Measurements from ENCODE around the gene MRPL40.

MRPL40 gene

GRCh38 chr22:19396561-19396933 is 35.8 kb upstream of the MRPL40 start:
- Histone ChIP-seq H3K27me3 (ENCODE audit: control insufficient read depth, insufficient read depth, low read length) (no peaks in the 10 kb centered on the region), H3K4me3 (ENCODE audit: low read depth, low read length) (no peak overlapping the region), H3K9me3 (ENCODE audit: control insufficient read depth, low read length) (no peaks in the 10 kb centered on the region), H3K27ac (no peak overlapping the region), H3K4me2 (ENCODE audit: low read length) (no peak overlapping the region), H3K79me2 (peaks cover 2% of the 10 kb centered on the region), H3K9ac (no peak overlapping the region), H2AFZ (no peak overlapping the region), H3K4me1 (no peaks in the 10 kb centered on the region), H3K36me3 (ENCODE audit: control insufficient read depth, insufficient read depth, low read length) (no peaks in the 10 kb centered on the region)
- no peak for TF ChIP-seq CTCF (IDR thresholded peaks at IDR 0.05)

DNA sequence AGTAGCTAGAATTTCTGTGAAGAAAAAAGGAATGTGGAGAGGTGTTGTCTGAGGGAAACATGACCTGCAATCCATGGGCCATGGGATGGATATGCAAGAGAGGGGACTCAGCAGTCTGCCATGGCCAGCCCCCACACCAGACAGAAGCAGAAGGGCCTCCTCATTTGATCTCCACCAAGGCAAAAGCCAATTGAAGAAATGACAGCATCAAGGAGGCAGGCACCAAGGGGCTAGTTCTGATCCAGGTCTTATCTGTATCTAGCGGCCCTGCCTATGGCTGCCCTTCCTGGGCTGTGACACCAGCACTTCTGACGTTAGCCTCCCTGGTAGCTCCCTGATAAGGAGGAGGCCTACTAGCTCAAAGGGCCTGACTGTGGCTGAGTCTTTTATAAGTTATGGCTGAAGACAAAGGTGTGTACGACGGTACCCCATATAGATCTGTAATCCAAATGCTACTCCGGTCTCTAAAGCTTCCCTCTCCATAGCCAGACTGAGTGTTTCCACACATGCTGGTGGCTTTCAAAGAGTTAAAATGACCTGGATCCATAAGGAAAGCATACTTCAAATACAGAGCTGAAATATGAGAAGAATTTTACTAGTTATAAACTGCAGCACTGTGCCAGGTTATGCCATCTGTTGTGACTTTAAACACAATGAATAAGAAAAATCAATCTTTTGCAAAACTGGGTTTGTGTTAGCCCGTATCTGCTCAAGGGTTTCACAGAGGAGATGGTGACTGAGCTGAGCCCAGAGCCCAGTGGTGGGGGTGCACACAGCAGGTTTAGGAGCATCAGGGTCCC is 35.2 kb upstream of the MRPL40 start:
- Histone ChIP-seq H3K27ac (no peak overlapping the region), H2AFZ (no peak overlapping the region), H3K79me2 (peaks cover 2% of the 10 kb centered on the region), H3K27me3 (ENCODE audit: control insufficient read depth, insufficient read depth, low read length) (no peaks in the 10 kb centered on the region), H3K4me1 (no peaks in the 10 kb centered on the region), H3K4me3 (ENCODE audit: low read depth, low read length) (no peak overlapping the region), H3K4me2 (ENCODE audit: low read length) (no peak overlapping the region), H3K9ac (no peak overlapping the region), H3K9me3 (ENCODE audit: control insufficient read depth, low read length) (no peaks in the 10 kb centered on the region), H3K36me3 (ENCODE audit: control insufficient read depth, insufficient read depth, low read length) (no peaks in the 10 kb centered on the region)
- TF ChIP-seq CTCF (IDR thresholded peaks at IDR 0.05): no peak

GRCh38 chr22:19397734-19398104 is 34.6 kb upstream of the MRPL40 start:
- Histone ChIP-seq H3K9me3 (ENCODE audit: control insufficient read depth, low read length) (no peaks in the 10 kb centered on the region), H3K27me3 (ENCODE audit: control insufficient read depth, insufficient read depth, low read length) (no peaks in the 10 kb centered on the region), H3K4me1 (no peaks in the 10 kb centered on the region), H3K36me3 (ENCODE audit: control insufficient read depth, insufficient read depth, low read length) (no peaks in the 10 kb centered on the region), H3K4me3 (ENCODE audit: low read depth, low read length) (no peak overlapping the region), H2AFZ (no peak overlapping the region), H3K9ac (no peak overlapping the region), H3K4me2 (ENCODE audit: low read length) (no peak overlapping the region), H3K79me2 (peaks cover 2% of the 10 kb centered on the region), H3K27ac (no peak overlapping the region)
- no peak for TF ChIP-seq CTCF (IDR thresholded peaks at IDR 0.05)

DNA sequence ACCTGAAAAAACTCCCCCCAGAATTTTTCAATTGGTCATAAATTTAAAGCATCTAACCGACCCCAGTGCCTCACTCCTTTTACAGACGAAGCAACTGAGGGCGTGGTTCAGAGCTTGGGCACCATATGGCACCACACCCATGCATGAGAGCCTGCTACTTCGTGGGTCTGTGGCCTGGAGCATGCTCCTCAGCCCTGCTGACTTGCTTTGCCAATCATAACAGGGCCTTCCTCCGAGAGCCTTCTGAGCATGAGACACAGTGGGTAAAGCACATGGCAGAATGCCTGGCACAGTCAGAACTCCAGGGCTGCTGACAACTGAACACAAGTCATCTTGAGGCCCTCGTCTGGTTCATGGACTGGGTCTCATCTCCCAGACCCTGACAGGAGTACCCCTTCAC is 34.1 kb upstream of the MRPL40 start:
- Histone ChIP-seq H3K9me3 (ENCODE audit: control insufficient read depth, low read length) (no peaks in the 10 kb centered on the region), H3K79me2 (peaks cover 2% of the 10 kb centered on the region), H2AFZ (no peak overlapping the region), H3K36me3 (ENCODE audit: control insufficient read depth, insufficient read depth, low read length) (no peaks in the 10 kb centered on the region), H3K4me3 (ENCODE audit: low read depth, low read length) (no peak overlapping the region), H3K4me1 (no peaks in the 10 kb centered on the region), H3K27ac (no peak overlapping the region), H3K4me2 (ENCODE audit: low read length) (no peak overlapping the region), H3K27me3 (ENCODE audit: control insufficient read depth, insufficient read depth, low read length) (no peaks in the 10 kb centered on the region), H3K9ac (no peak overlapping the region)
- TF ChIP-seq CTCF (IDR thresholded peaks at IDR 0.05): no peak

DNA sequence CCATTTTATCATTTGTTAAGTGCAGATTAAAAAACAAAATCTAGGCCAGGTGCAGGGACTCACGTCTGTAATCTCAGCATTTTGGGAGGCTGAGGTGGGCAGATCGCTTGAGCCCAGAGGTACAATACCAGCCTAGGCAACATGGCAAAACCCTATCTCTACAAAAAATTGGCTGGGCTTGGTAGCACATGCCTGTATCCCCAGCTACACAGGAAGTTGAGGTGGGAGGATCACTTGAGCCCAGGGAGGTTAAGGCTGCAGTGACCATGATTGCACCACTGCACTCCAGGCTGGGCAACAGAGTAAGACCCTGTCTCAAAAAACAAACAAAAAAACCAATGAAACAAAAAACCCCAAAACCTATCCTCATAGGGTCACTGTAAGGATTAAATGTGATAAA is 33.7 kb upstream of the MRPL40 start:
- H3K27me3 ChIP-seq (ENCODE audit: control insufficient read depth, insufficient read depth, low read length): no peaks in the 10 kb centered on the region
- no peak overlapping the region for H3K27ac ChIP-seq
- H3K4me3 ChIP-seq (ENCODE audit: low read depth, low read length): no peak overlapping the region
- H2AFZ ChIP-seq: no peak overlapping the region
- H3K4me2 ChIP-seq (ENCODE audit: low read length): no peak overlapping the region
- no peak overlapping the region for H3K9ac ChIP-seq
- H3K79me2 ChIP-seq: peaks cover 2% of the 10 kb centered on the region
- H3K36me3 ChIP-seq (ENCODE audit: control insufficient read depth, insufficient read depth, low read length): no peaks in the 10 kb centered on the region
- H3K4me1 ChIP-seq: no peaks in the 10 kb centered on the region
- TF ChIP-seq CTCF (IDR thresholded peaks at IDR 0.05): no peak
- H3K9me3 ChIP-seq (ENCODE audit: control insufficient read depth, low read length): no peaks in the 10 kb centered on the region

Measured in parathyroid adenoma (tissue), 2 donors.